Measurements from ENCODE around the gene PPM1M.

PPM1M gene

GRCh38 chr3:52233108-52233591 lies 12.4 kb upstream of the PPM1M start:
- H3K4me3 ChIP-seq (ENCODE audit: low read depth, low read length): no peak overlapping the region
- TF ChIP-seq CTCF (IDR thresholded peaks at IDR 0.05; ENCODE audit: low read depth, low read length, missing control alignments): no peak

DNA sequence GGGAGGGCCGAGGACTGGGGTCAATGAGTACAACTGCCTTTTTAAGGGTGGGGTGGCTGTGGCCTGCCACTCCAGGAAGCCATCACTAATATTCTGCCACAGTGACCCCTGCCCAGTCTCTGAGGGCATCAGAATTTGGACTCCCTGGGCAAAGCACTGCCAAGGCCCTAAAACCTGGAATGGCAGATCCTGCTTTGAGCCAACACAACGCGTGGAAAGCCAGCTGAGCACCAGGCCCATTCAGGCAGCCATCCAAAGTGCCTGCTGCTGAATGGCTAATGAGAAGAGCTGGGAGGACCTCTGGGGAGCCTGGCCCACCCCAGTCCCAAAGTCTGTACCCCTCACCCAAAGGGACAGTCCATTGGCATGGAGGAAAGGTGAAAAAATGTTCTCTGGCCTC lies 11.6 kb upstream of the PPM1M start:
- in situ Hi-C loops (cut with HindIII; ENCODE audit: low sequenced_read_pairs): no loop called here
- TF ChIP-seq CTCF (IDR thresholded peaks at IDR 0.05; ENCODE audit: low read depth, low read length, missing control alignments): no peak
- H3K4me3 ChIP-seq (ENCODE audit: low read depth, low read length): no peak overlapping the region
- DNase-seq (ENCODE audit: low read depth): no peak

More at GRCh38 chr3:52233108-52233591, 12.4 kb upstream of the PPM1M start:
- in situ Hi-C loops (cut with HindIII; ENCODE audit: low sequenced_read_pairs): no loop called here
- no peak for DNase-seq (ENCODE audit: low read depth)

DNA sequence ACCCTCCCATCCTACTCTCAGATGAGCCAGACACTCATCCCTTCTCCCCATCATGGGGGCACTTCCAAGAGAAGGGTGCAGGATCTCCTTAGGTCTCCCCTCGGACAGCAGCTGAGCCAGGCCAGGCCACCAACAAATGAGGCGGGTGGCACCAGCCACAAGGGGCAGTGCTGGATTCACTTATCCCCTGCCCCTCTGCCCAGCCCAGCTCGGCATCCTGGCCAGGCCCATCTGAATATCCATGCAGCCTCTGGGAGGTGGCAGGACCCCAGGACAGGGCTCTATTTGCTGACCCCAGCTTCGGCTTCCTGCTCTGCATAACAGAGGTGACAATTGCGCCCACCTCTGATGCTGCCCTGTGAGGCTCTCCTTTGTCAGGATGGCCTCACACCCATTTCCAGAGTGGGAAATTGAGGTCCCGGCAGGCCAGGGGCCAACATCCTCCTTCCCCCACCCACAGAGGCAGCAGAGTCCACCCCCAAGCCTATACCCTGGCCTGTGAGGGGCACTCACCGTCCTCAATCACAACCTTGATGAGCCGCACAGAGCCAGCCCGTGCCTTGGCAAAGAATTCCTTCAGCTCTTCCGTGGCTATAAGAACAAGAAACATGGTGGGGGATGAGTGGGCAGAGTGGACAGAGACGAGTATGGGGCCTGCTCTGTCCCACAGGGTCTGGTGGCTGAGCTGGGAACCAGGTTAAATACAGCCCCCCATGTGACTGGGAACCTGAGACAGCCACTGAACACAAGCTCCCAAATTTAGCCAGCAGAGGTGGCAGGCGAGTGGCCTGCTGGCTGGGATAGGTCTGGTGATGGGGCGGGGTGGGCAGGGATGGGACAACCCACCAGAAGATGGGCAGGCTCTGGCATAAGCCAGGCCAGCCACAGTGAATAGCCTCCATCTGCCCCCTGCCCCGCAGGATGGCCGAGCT lies 10.8 kb upstream of the PPM1M start:
- TF ChIP-seq CTCF (IDR thresholded peaks at IDR 0.05; ENCODE audit: low read depth, low read length, missing control alignments): no peak
- in situ Hi-C loops (cut with HindIII; ENCODE audit: low sequenced_read_pairs): no loop called here
- H3K4me3 ChIP-seq (ENCODE audit: low read depth, low read length): no peak overlapping the region
- DNase-seq (ENCODE audit: low read depth): no peak

GRCh38 chr3:52236424-52236886 lies 9.1 kb upstream of the PPM1M start:
- in situ Hi-C loops (cut with HindIII; ENCODE audit: low sequenced_read_pairs): no loop called here
- no peak for TF ChIP-seq CTCF (IDR thresholded peaks at IDR 0.05; ENCODE audit: low read depth, low read length, missing control alignments)
- H3K4me3 ChIP-seq (ENCODE audit: low read depth, low read length): no peak overlapping the region
- DNase-seq (ENCODE audit: low read depth): no peak

- no peak for DNase-seq (ENCODE audit: low read depth)
- H3K4me3 ChIP-seq (ENCODE audit: low read depth, low read length): peak overlapping the region; percentile 78
- in situ Hi-C loops (cut with HindIII; ENCODE audit: low sequenced_read_pairs): no loop called here
- no peak for TF ChIP-seq CTCF (IDR thresholded peaks at IDR 0.05; ENCODE audit: low read depth, low read length, missing control alignments)
Measured at GRCh38 chr3:52237006-52237656, 8.4 kb upstream of the PPM1M start.

DNA sequence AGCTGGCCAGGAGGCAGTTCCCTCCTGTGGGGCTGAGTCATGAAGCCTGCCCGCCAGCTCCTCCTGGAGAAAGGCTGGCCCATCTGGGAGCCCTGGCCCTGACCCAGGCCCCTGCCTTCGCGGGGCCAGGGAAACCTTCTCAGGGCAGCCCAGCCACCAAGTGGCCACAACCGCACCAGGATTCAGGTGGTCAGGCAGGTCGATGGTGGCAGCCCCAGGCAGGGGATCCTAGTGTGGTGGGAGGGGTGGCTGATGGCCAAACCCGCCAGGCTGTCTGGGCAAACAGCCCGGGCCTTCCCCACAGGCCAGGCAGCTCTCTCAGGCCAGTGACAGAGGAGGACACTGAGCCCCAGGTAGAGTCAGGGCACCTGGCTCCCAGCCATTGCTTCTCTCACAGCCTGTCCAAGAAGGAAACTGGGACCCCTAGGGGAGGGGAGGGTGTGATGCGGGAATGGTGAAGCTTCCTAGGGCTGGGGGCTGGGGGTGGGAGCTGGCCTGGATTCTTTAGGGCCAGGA lies 7.8 kb upstream of the PPM1M start:
- in situ Hi-C loops (cut with HindIII; ENCODE audit: low sequenced_read_pairs): no loop called here
- peak overlapping the region; percentile 78 for H3K4me3 ChIP-seq (ENCODE audit: low read depth, low read length)
- DNase-seq (ENCODE audit: low read depth): peak; percentile 86
- no peak for TF ChIP-seq CTCF (IDR thresholded peaks at IDR 0.05; ENCODE audit: low read depth, low read length, missing control alignments)
